ENCODE results near the gene MYH15. TPM values are rescaled to one million over a fixed set of nuclear protein-coding genes. Genes with fewer than 3 reads are reported as not detected.

The MYH15 gene
- total and polyA plus RNA-seq, 2 of the 4 experiments (the other 2 are of a cell fraction), result 0.10 to 0.36 TPM

- in situ Hi-C loops (cut with MboI; ENCODE audit: low sequenced_read_pairs), result no loop called here
- dilution Hi-C loops (cut with HindIII; ENCODE audit: low sequenced_read_pairs, unreplicated experiment), result no loop called here
- no peak overlapping the region for H2BK5ac ChIP-seq (ENCODE audit: low read depth, low read length, poor library complexity, severe bottlenecking)
- no peak overlapping the region for H2AK9ac ChIP-seq (replicated peaks; ENCODE audit: low read depth, low read length, poor library complexity)
- intact Hi-C loops (cut with micrococcal nuclease), result no loop called here
- no peak overlapping the region for H3K27ac ChIP-seq (ENCODE audit: insufficient read depth, low read length)
- no peaks in the 10 kb centered on the region for H3K79me1 ChIP-seq (ENCODE audit: low read depth in 1 of 2, low read length in 2 of 2)
- no peak overlapping the region for H4K5ac ChIP-seq (ENCODE audit: low read depth, low read length)
- H3K27me3 ChIP-seq (ENCODE audit: control insufficient read depth, insufficient read depth, low read length), result peaks cover 3% of the 10 kb centered on the region
- no peak overlapping the region for H3K23ac ChIP-seq (ENCODE audit: low read depth, low read length)
- H2BK20ac ChIP-seq (ENCODE audit: low read depth, low read length), result no peak overlapping the region
- no peak overlapping the region for H3K14ac ChIP-seq (replicated peaks; ENCODE audit: low read depth, low read length)
- POLR2A ChIA-PET (ENCODE audit: unreplicated experiment), result no interaction called here
- no peaks in the 10 kb centered on the region for H3K36me3 ChIP-seq (ENCODE audit: control insufficient read depth, insufficient read depth, low read length)
- H3K56ac ChIP-seq (ENCODE audit: extremely low read depth, insufficient read depth, low read length), result no peak overlapping the region
- H3K9me3 ChIP-seq (ENCODE audit: control insufficient read depth, insufficient read depth, low read length), result no peaks in the 10 kb centered on the region
- H3K9ac ChIP-seq (ENCODE audit: low read depth, low read length), result no peak overlapping the region
- no peaks in the 10 kb centered on the region for H3K4me1 ChIP-seq (ENCODE audit: control insufficient read depth, insufficient read depth, low read length)
- no peak for TF ChIP-seq RAD21 (IDR thresholded peaks at IDR 0.05; ENCODE audit: low read length)
- TF ChIP-seq RCOR1 (IDR thresholded peaks at IDR 0.05; ENCODE audit: insufficient replicate concordance, low read length), result no peak
- no peak for TF ChIP-seq FOS (IDR thresholded peaks at IDR 0.05; ENCODE audit: low read depth, low read length)
- TF ChIP-seq NFE2L2 (IDR thresholded peaks at IDR 0.05; ENCODE audit: low read depth, low read length), result no peak
- TF ChIP-seq CHD1 (IDR thresholded peaks at IDR 0.05; ENCODE audit: low read depth, low read length), result no peak
- TF ChIP-seq CTCF (conservative IDR thresholded peaks at IDR 0.05; ENCODE audit: low read depth, low read length), result no peak
- TF ChIP-seq POLR2A (IDR thresholded peaks at IDR 0.05; ENCODE audit: low read depth, low read length), result no peak
- no peak for TF ChIP-seq CEBPB (IDR thresholded peaks at IDR 0.05; ENCODE audit: low read depth, low read length)
- TF ChIP-seq USF2 (IDR thresholded peaks at IDR 0.05; ENCODE audit: low read depth, low read length), result no peak
- no peak for TF ChIP-seq RFX5 (IDR thresholded peaks at IDR 0.05; ENCODE audit: low read depth, low read length)
- no peak for TF ChIP-seq BHLHE40 (IDR thresholded peaks at IDR 0.05; ENCODE audit: low read depth, low read length)
- no peak overlapping the region for H3K18ac ChIP-seq (ENCODE audit: low read depth, low read length)
- CTCF ChIA-PET, result no interaction called here
- DNase-seq (no peak), ATAC-seq (ENCODE audit: low read depth) (no peak)
- no peak overlapping the region for H3K4me3 ChIP-seq (ENCODE audit: insufficient read depth, low read depth, low read length)
- no peak overlapping the region for H2BK15ac ChIP-seq (ENCODE audit: low read depth, low read length)
- H4K20me1 ChIP-seq (ENCODE audit: insufficient read depth, low read length), result no peaks in the 10 kb centered on the region
- H3K9me1 ChIP-seq (ENCODE audit: insufficient read depth, low read length), result no peaks in the 10 kb centered on the region
- no peak overlapping the region for H3K4me2 ChIP-seq (ENCODE audit: low read depth, low read length)
- no peak overlapping the region for H2AFZ ChIP-seq (replicated peaks; ENCODE audit: low read length, poor library complexity)
- H4K8ac ChIP-seq (ENCODE audit: low read depth in 2 of 2, low read length in 2 of 2), result no peak overlapping the region
- BruUV-seq (replicated peaks), result no TSS peak
- H4K91ac ChIP-seq (ENCODE audit: insufficient read depth, low read depth, low read length), result no peak overlapping the region
- H2AK5ac ChIP-seq (ENCODE audit: low read depth, low read length), result no peak overlapping the region
- no peak overlapping the region for H2BK120ac ChIP-seq (ENCODE audit: low read depth, low read length)
- H3K4ac ChIP-seq (ENCODE audit: low read depth, low read length), result no peak overlapping the region
Measured at GRCh38 chr3:108383306-108383705, 127.1 kb downstream of the MYH15 start.

Measured in IMR-90 (cell line).